ENCODE results near the gene IFNK. TPM values are rescaled to one million over a fixed set of nuclear protein-coding genes. Genes with fewer than 3 reads are reported as not detected.

Gene IFNK
- total RNA-seq, 4 donors from 2014 or later, result not detected

DNA sequence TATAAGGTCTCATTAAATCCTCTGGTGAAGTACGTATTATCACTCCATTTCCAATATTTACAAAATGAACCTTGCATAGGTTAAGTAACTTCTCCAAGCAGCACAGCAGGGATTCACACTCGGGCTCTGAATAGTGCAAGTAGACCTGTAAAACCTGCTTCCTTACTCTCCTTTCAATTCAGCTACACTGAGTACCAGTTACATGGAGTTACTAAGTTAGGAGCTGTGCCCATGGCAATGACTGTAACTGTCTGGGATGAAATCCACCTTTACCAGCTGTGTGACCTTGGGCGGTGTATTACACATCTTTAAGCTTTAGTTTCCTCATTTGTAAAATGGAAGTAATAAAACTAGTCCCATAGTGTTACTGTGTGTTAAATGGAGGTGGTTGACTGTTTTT, 21.4 kb downstream of the IFNK start:
- no peak for ATAC-seq
- no peaks in the 10 kb centered on the region for H3K27me3 ChIP-seq
- peaks cover 0 to 20% of the 10 kb centered on the region in 2 donors for H3K36me3 ChIP-seq
- no peaks in the 10 kb centered on the region for H3K9me3 ChIP-seq
- H3K27ac ChIP-seq, result no peak overlapping the region
- TF ChIP-seq POLR2AphosphoS5 (IDR thresholded peaks at IDR 0.05), result no peak
- no peak for TF ChIP-seq CTCF (IDR thresholded peaks at IDR 0.05)
- no peak for TF ChIP-seq POLR2A (IDR thresholded peaks at IDR 0.05)
- no peak for TF ChIP-seq EP300 (IDR thresholded peaks at IDR 0.05)
- 81 to 100% methylated on average over 3 of the region's 3 CpGs for WGBS, 2 donors (ENCODE audit: low coverage in 1 of 2)
- H3K4me1 ChIP-seq, result peaks cover 7 to 38% (median 13%) of the 10 kb centered on the region in 3 donors
- no peak overlapping the region for H3K4me3 ChIP-seq

GRCh38 chr9:27548055-27548741, 24.1 kb downstream of the IFNK start:
- 18 to 34% methylated on average over 10 of the region's 10 CpGs for WGBS, 2 donors (ENCODE audit: low coverage in 1 of 2)
- Histone ChIP-seq H3K27ac (peak overlapping the region; percentile 20 to 60 (median 56)), H3K36me3 (peaks cover 0 to 43% of the 10 kb centered on the region in 2 donors), H3K4me1 (peaks cover 0 to 12% (median 8%) of the 10 kb centered on the region in 3 donors), H3K9me3 (no peaks in the 10 kb centered on the region), H3K27me3 (no peaks in the 10 kb centered on the region), H3K4me3 (no peak overlapping the region)
- peak; percentile 91 for ATAC-seq
- TF ChIP-seq POLR2A (IDR thresholded peaks at IDR 0.05) (no peak), CTCF (IDR thresholded peaks at IDR 0.05) (peak; percentile 34 to 70 (median 64)), EP300 (IDR thresholded peaks at IDR 0.05) (no peak), POLR2AphosphoS5 (IDR thresholded peaks at IDR 0.05) (peak; percentile 81)

DNA sequence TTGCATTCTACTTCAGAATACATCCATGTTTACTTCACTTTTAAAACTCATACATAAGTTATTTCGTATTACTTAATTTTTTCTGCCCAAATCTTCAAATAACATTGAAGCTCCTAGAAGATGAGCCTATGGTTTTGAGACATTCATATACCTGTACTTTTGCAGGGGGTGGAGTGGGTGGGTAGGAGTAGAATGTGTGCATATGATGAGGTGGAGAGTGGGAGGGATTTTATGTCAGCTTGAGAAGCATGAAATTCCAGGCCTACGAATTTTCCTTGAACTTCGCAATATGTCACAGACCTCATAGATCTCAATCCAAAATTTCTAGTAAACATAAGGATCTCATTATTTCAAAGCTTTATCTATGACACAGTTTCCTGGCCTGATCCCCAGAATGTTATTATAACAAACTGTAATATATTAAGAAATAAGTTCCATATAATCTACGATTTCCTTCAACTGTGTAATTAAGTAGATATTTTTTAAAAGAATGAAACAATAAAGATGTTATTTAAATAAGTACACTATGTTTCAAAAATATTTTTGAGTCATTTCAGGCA, 25.2 kb downstream of the IFNK start:
- peaks cover 0 to 12% (median 8%) of the 10 kb centered on the region in 3 donors for H3K4me1 ChIP-seq
- H3K4me3 ChIP-seq, result no peak overlapping the region
- peaks cover 2 to 54% of the 10 kb centered on the region in 2 donors for H3K36me3 ChIP-seq
- H3K27me3 ChIP-seq, result no peaks in the 10 kb centered on the region
- 26 to 48% methylated on average over 4 of the region's 4 CpGs for WGBS, 2 donors (ENCODE audit: low coverage in 1 of 2)
- H3K27ac ChIP-seq, result peak overlapping the region in 2 of 4 donors; percentile 32 to 53
- TF ChIP-seq POLR2A (IDR thresholded peaks at IDR 0.05), result no peak
- no peak for TF ChIP-seq CTCF (IDR thresholded peaks at IDR 0.05)
- TF ChIP-seq EP300 (IDR thresholded peaks at IDR 0.05), result no peak
- no peak for TF ChIP-seq POLR2AphosphoS5 (IDR thresholded peaks at IDR 0.05)
- no peaks in the 10 kb centered on the region for H3K9me3 ChIP-seq
- ATAC-seq, result no peak

DNA sequence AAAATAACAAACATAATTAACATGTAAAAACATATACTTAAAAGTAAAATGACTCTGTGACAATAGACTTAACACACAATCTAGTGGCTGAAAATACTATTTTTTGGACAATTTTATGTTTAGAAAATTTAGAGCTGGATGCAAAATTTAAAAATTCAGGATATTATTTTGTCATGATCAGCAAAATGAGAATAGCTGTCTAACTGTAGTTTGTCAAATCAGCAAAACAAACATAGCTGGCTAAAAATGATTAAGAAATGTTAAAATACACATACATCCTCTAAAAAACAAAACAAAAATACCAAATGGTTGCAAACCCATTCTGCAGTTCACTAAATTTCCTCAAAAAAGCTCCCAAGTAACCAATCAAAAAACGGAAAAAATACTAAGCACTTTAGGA, 30.6 kb downstream of the IFNK start:
- ATAC-seq, result no peak
- peaks cover 3 to 86% of the 10 kb centered on the region in 2 donors for H3K36me3 ChIP-seq
- no peaks in the 10 kb centered on the region for H3K9me3 ChIP-seq
- TF ChIP-seq POLR2AphosphoS5 (IDR thresholded peaks at IDR 0.05) (no peak), CTCF (IDR thresholded peaks at IDR 0.05) (no peak)
- no peak overlapping the region for H3K27ac ChIP-seq
- WGBS, 2 donors (ENCODE audit: low coverage in 1 of 2), result 83 to 93% methylated on average over 1 of the region's 1 CpG
- no peak overlapping the region for H3K4me3 ChIP-seq
- H3K27me3 ChIP-seq, result no peaks in the 10 kb centered on the region
- H3K4me1 ChIP-seq, result no peaks in the 10 kb centered on the region

DNA sequence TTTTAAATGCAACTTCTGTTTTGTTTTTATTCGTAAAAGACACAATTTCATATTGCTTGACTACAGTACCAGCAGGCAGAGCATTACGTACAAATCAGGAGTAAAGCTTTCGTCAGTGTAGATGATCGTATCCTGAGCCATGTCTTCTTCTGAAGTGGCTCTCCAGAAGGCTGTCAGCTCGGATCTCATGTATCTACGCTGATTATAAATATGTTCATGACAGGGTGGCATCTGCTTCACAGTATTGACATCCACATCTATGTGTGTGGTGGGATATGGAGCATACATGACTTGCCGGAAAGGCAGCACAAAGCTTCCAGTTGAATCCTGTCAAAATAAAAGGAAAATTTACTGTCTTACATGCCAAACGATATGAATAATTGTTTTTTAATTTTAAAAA, 32.4 kb downstream of the IFNK start:
- 85 to 88% methylated on average over 8 of the region's 8 CpGs for WGBS, 2 donors (ENCODE audit: low coverage in 1 of 2)
- H3K27ac ChIP-seq, result no peak overlapping the region
- H3K4me1 ChIP-seq, result no peaks in the 10 kb centered on the region
- no peak overlapping the region for H3K4me3 ChIP-seq
- TF ChIP-seq EP300 (IDR thresholded peaks at IDR 0.05) (no peak), POLR2AphosphoS5 (IDR thresholded peaks at IDR 0.05) (no peak), CTCF (IDR thresholded peaks at IDR 0.05) (no peak), POLR2A (IDR thresholded peaks at IDR 0.05) (no peak)
- no peaks in the 10 kb centered on the region for H3K9me3 ChIP-seq
- H3K27me3 ChIP-seq, result no peaks in the 10 kb centered on the region
- peaks cover 3 to 97% of the 10 kb centered on the region in 2 donors for H3K36me3 ChIP-seq
- ATAC-seq, result no peak

Data from gastroesophageal sphincter (tissue), 4 donors.